T-helper 2 cell treated with Interferon-gamma antibody and Interleukin-4, amounts not matched to agents 5 μg/mL and 100 μg/mL, for 36 hours (primary cell): ENCODE measurements around the gene HSD17B4.
"Not testable (repeated sequence)": the region's sequence is repeated elsewhere in the genome, so short reads cannot be mapped to it uniquely, and the experiment has no call there.

Experiments
- DNase-seq: peaks from one replicate; pipeline ENCODE4 v3.0.0; 2021; ENCODE audit warnings: low spot score
- H3K27ac Mint-ChIP-seq: one replicate; pipeline ENCODE4 v1.8.0; 2021; ENCODE audit warnings: mild to moderate bottlenecking, mixed read lengths
- H3K27me3 Mint-ChIP-seq: one replicate; pipeline ENCODE4 v1.8.0; 2021; ENCODE audit warnings: low read depth, mixed read lengths
- H3K36me3 Mint-ChIP-seq: one replicate; pipeline ENCODE4 v1.8.0; 2021; ENCODE audit warnings: low read depth, mixed read lengths
- H3K4me1 Mint-ChIP-seq: one replicate; pipeline ENCODE4 v1.8.0; 2021; ENCODE audit warnings: low read depth, mixed read lengths
- H3K4me3 Mint-ChIP-seq: one replicate; pipeline ENCODE4 v1.8.0; 2022; ENCODE audit warnings: mild to moderate bottlenecking, moderate library complexity, mixed read lengths
- H3K9me3 Mint-ChIP-seq: one replicate; pipeline ENCODE4 v1.8.0; 2021; ENCODE audit warnings: mixed read lengths

HSD17B4 gene

DNA sequence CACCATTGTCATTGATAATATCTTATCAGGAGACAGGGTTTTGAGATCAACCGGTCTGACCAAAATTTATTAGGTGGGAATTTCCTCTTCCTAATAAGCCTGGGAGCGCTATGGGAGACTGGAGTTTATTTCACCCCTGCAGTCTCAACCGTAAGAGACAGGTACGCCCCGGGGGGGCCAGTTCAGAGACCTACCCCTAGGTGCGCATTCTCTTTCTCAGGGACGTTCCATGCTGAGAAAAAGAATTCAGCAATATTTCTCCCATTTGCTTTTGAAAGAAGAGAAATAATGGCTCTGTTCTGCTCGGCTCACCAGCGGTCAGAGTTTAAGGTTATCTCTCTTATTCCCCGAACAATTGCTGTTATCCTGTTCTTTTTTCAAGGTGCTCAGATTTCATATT lies 28.3 kb downstream of the HSD17B4 start:
- not testable (repeated sequence) for H3K4me3 Mint-ChIP-seq, DNase-seq, H3K36me3 Mint-ChIP-seq, H3K4me1 Mint-ChIP-seq, H3K27ac Mint-ChIP-seq, H3K9me3 Mint-ChIP-seq, H3K27me3 Mint-ChIP-seq

DNA sequence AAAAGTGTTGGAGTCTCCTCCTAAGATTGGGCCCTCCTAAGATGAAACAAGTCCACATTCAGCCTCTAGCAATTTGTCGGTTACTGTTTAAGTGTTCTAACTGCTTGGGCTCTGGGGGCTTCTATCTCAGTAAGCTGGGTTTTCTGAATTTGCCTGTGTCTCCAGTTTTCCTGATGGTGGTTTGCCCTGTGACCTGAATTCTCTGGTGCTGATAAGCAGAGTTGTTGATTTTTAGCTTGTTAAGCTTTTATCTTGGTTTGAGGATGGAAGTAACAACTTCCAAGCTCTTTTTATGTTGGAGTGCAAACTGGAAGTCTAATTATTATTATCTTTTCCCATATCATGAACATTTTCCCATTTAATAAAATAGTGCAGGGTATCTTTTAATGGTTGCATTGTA lies 30.9 kb downstream of the HSD17B4 start:
- no peaks in the 10 kb centered on the region for H3K27me3 Mint-ChIP-seq
- H3K9me3 Mint-ChIP-seq = no peaks in the 10 kb centered on the region
- no peak overlapping the region for H3K4me3 Mint-ChIP-seq
- H3K36me3 Mint-ChIP-seq = peaks cover 7% of the 10 kb centered on the region
- H3K27ac Mint-ChIP-seq = no peak overlapping the region
- DNase-seq = no peak
- H3K4me1 Mint-ChIP-seq = no peaks in the 10 kb centered on the region

DNA sequence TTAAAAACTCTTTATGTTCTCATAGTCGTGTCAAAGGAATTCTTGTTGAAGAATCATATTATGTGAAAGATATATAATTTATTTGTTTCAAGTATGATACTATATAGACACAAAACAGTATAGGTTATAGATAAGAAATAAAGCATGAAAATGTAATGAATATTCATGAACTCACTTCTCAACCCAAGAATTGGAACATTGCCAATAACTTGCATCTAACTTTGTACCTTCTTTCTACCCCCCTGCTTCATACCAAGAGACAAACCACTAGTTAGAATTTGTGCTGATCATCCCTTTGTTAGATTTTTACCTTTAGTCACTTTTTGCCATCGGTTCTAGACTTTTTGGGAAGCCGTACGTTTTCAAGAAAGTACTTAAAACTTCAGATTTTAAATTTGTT lies 32.6 kb downstream of the HSD17B4 start:
- Mint-ChIP-seq H3K4me1 (no peaks in the 10 kb centered on the region), H3K9me3 (no peaks in the 10 kb centered on the region), H3K4me3 (no peak overlapping the region), H3K27ac (no peak overlapping the region), H3K27me3 (no peaks in the 10 kb centered on the region), H3K36me3 (peaks cover 6% of the 10 kb centered on the region)
- DNase-seq = no peak

GRCh38 chr5:119501671-119502179 lies 49.4 kb downstream of the HSD17B4 start:
- H3K27me3 Mint-ChIP-seq = no peaks in the 10 kb centered on the region
- peaks cover 28% of the 10 kb centered on the region for H3K9me3 Mint-ChIP-seq
- H3K36me3 Mint-ChIP-seq = peaks cover 37% of the 10 kb centered on the region
- DNase-seq = no peak
- no peak overlapping the region for H3K4me3 Mint-ChIP-seq
- H3K27ac Mint-ChIP-seq = no peak overlapping the region
- H3K4me1 Mint-ChIP-seq = no peaks in the 10 kb centered on the region

- not testable (repeated sequence) for H3K27ac Mint-ChIP-seq, H3K4me3 Mint-ChIP-seq, H3K4me1 Mint-ChIP-seq, DNase-seq, H3K27me3 Mint-ChIP-seq
- Mint-ChIP-seq H3K36me3 (peaks cover 41% of the 10 kb centered on the region), H3K9me3 (peaks cover 28% of the 10 kb centered on the region)
Observed at GRCh38 chr5:119503939-119504338, 51.6 kb downstream of the HSD17B4 start.

GRCh38 chr5:119512277-119512676 lies 60.0 kb downstream of the HSD17B4 start:
- peaks cover 18% of the 10 kb centered on the region for H3K36me3 Mint-ChIP-seq
- no peak for DNase-seq
- H3K4me1 Mint-ChIP-seq = no peaks in the 10 kb centered on the region
- no peak overlapping the region for H3K4me3 Mint-ChIP-seq
- H3K27me3 Mint-ChIP-seq = no peaks in the 10 kb centered on the region
- no peak overlapping the region for H3K27ac Mint-ChIP-seq
- no peaks in the 10 kb centered on the region for H3K9me3 Mint-ChIP-seq

DNA sequence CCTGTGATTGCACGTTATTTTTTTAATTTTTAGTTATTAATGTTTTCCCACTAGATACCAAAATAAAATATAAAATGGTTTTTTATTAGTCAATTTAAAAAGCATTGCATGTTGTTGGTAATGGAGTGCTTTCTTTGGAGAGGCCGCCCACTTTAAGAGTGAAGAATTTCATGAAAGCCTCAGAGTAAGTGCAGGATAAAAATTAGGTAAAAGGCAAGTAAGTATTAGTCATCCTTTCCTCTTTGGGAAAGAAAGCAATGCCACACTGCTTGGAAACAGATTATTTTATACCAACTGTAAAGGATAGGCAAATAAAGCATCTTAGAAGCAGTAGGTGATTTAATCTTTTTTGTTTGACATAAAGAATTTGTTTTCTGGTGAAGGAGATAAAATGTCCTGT lies 62.9 kb downstream of the HSD17B4 start:
- Mint-ChIP-seq H3K4me3 (no peak overlapping the region), H3K27ac (no peak overlapping the region), H3K4me1 (no peaks in the 10 kb centered on the region), H3K27me3 (no peaks in the 10 kb centered on the region), H3K9me3 (no peaks in the 10 kb centered on the region), H3K36me3 (peaks cover 12% of the 10 kb centered on the region)
- no peak for DNase-seq

- not testable (repeated sequence) for H3K27me3 Mint-ChIP-seq, DNase-seq, H3K4me3 Mint-ChIP-seq, H3K36me3 Mint-ChIP-seq, H3K4me1 Mint-ChIP-seq, H3K9me3 Mint-ChIP-seq, H3K27ac Mint-ChIP-seq
Observed at GRCh38 chr5:119517115-119517514, 64.8 kb downstream of the HSD17B4 start.

GRCh38 chr5:119521232-119521631 lies 68.9 kb downstream of the HSD17B4 start:
- Mint-ChIP-seq H3K27me3 (no peaks in the 10 kb centered on the region), H3K9me3 (no peaks in the 10 kb centered on the region), H3K27ac (no peak overlapping the region), H3K36me3 (peaks cover 11% of the 10 kb centered on the region), H3K4me3 (no peak overlapping the region), H3K4me1 (no peaks in the 10 kb centered on the region)
- no peak for DNase-seq

GRCh38 chr5:119522841-119523240 lies 70.5 kb downstream of the HSD17B4 start:
- H3K27me3 Mint-ChIP-seq = no peaks in the 10 kb centered on the region
- H3K4me1 Mint-ChIP-seq = no peaks in the 10 kb centered on the region

DNA sequence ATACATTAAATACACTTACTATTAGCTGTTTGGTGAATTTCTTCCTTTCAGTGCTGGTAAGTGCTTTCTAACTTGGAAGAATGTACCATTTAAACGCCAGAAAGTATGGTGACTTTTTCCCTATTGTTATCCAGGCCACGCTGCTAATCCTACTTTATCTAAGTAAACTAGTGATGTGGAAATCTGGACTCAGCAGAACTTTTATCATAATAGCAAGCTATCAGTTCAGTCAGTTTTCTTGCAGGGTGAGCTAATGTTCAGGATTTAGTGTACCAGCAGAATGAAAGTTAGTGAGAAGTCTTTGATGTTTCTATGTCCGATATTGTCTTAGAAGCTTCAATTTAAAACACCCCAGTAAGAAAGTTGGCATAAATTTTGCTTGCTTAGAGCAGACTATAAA lies 72.2 kb downstream of the HSD17B4 start:
- H3K27ac Mint-ChIP-seq = no peak overlapping the region
- H3K27me3 Mint-ChIP-seq = no peaks in the 10 kb centered on the region
- H3K4me3 Mint-ChIP-seq = no peak overlapping the region
- H3K9me3 Mint-ChIP-seq = no peaks in the 10 kb centered on the region
- no peak for DNase-seq
- H3K4me1 Mint-ChIP-seq = no peaks in the 10 kb centered on the region
- H3K36me3 Mint-ChIP-seq = peaks cover 12% of the 10 kb centered on the region

More at GRCh38 chr5:119522841-119523240, 70.5 kb downstream of the HSD17B4 start:
- Mint-ChIP-seq H3K9me3 (no peaks in the 10 kb centered on the region), H3K4me3 (no peak overlapping the region), H3K36me3 (peaks cover 11% of the 10 kb centered on the region), H3K27ac (no peak overlapping the region)
- DNase-seq = no peak

DNA sequence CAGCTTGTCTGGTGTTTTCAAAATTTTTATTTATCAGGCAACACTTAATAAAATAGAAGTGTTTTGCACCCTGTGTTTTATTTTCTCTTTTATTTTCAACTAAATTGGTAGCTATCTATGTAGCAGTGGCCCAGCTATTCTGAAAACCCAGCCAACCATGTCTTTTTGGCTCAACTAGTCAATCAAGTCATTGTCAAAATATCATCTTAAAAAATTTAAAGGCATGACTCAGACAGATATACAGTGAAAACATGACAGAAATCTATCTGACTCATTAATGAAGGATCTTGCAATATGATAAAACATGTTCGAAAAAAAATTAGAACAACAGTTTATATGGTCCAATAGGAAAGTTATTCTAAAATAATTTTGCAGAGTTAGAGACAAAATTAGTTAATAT lies 75.1 kb downstream of the HSD17B4 start:
- H3K36me3 Mint-ChIP-seq = peaks cover 12% of the 10 kb centered on the region
- DNase-seq = no peak
- H3K27me3 Mint-ChIP-seq = no peaks in the 10 kb centered on the region

DNA sequence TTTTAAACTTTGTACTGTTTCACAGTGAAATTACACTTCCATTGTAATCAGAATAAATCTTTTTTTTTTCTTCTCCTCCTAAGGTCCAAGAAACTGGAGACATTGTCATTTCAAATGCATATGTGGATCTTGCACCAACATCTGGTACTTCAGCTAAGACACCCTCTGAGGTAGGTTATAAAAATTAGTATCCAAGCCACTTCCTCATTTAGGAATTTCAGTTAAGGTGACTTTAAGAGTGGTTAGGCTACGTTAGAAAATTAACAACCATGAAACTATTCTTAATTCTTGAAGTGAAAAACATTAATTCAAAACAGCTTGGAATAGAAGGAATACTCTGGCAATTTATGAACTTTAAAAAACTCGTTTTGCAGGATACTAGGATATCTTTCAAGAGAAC lies 77.5 kb downstream of the HSD17B4 start:
- Mint-ChIP-seq H3K4me1 (no peaks in the 10 kb centered on the region), H3K4me3 (no peak overlapping the region), H3K9me3 (no peaks in the 10 kb centered on the region), H3K36me3 (peaks cover 12% of the 10 kb centered on the region), H3K27me3 (no peaks in the 10 kb centered on the region), H3K27ac (no peak overlapping the region)
- DNase-seq = no peak

More for the DNA sequence above, 75.1 kb downstream of the HSD17B4 start:
- Mint-ChIP-seq H3K9me3 (no peaks in the 10 kb centered on the region), H3K4me3 (no peak overlapping the region), H3K27ac (no peak overlapping the region), H3K4me1 (no peaks in the 10 kb centered on the region)

- Mint-ChIP-seq H3K27me3 (no peaks in the 10 kb centered on the region), H3K27ac (no peak overlapping the region), H3K4me1 (no peaks in the 10 kb centered on the region), H3K9me3 (no peaks in the 10 kb centered on the region), H3K4me3 (no peak overlapping the region), H3K36me3 (peaks cover 8% of the 10 kb centered on the region)
- no peak for DNase-seq
Observed at GRCh38 chr5:119532637-119533036, 80.3 kb downstream of the HSD17B4 start.

DNA sequence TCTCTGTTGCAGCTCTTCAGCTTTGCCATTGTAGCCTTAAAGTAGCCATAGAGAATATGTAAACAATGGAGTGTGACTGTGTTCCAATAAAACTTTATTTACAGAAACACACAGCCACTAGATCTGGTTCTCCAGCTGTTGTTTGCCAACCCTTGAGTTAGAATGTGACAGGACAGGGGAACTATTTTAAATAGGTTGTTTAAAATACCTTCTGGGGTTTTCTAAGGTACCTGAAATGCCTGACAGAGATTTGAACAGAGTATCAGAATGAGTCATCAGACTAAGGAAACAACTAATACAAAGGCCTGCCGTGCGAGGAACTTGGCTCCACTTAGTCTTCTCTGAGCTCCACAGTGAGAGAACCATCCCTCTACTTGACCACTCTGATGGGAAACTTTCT lies 85.4 kb downstream of the HSD17B4 start:
- Mint-ChIP-seq H3K36me3 (no peaks in the 10 kb centered on the region), H3K27me3 (no peaks in the 10 kb centered on the region), H3K27ac (no peak overlapping the region), H3K4me1 (peaks cover 3% of the 10 kb centered on the region), H3K9me3 (no peaks in the 10 kb centered on the region), H3K4me3 (no peak overlapping the region)
- DNase-seq = no peak
